Neural crest cell (in vitro differentiated cells): ENCODE data around the gene POU2F1. TPM values are rescaled to one million over a fixed set of nuclear protein-coding genes. Genes with fewer than 3 reads are reported as not detected.

Source experiments
- DNase-seq: peaks from one replicate; pipeline ENCODE4 v3.0.0; 2021; ENCODE audit warnings: low read depth, mixed read lengths, low spot score
- H3K27ac Mint-ChIP-seq: one replicate; pipeline ENCODE4 v1.8.0; 2021; ENCODE audit warnings: mild to moderate bottlenecking, mixed read lengths; ENCODE audit not compliant: unreplicated experiment
- H3K27me3 Mint-ChIP-seq: 2 replicates; pipeline ENCODE4 v1.8.0; 2021; ENCODE audit warnings: low read depth, mild to moderate bottlenecking, mixed read lengths
- H3K36me3 Mint-ChIP-seq: 2 replicates; pipeline ENCODE4 v1.8.0; 2021; ENCODE audit warnings: low read depth, mild to moderate bottlenecking, mixed read lengths
- H3K4me1 Mint-ChIP-seq: 2 replicates; pipeline ENCODE4 v1.8.0; 2021; ENCODE audit warnings: mixed read lengths
- H3K4me3 Mint-ChIP-seq: one replicate; pipeline ENCODE4 v1.8.0; 2021; ENCODE audit warnings: mild to moderate bottlenecking, mixed read lengths
- H3K9me3 Mint-ChIP-seq: 2 replicates; pipeline ENCODE4 v1.8.0; 2021; ENCODE audit warnings: mixed read lengths
- total RNA-seq: library from RNA; stranded (reverse); gene quantifications from 2 replicates; pipeline ENCODE4 v1.2.1, GENCODE V29; 2021
- TF ChIP-seq, protein P1 (sequence below): fragments of 200-600 bp; sonication (generic); conservative IDR thresholded peaks from 2 replicates; pipeline ENCODE4 v1.5.0; 2021; ENCODE audit warnings: antibody characterized with exemption, mild to moderate bottlenecking

Gene POU2F1
- total RNA-seq, 1 donor from 2014 or later = 40.1 TPM

DNA sequence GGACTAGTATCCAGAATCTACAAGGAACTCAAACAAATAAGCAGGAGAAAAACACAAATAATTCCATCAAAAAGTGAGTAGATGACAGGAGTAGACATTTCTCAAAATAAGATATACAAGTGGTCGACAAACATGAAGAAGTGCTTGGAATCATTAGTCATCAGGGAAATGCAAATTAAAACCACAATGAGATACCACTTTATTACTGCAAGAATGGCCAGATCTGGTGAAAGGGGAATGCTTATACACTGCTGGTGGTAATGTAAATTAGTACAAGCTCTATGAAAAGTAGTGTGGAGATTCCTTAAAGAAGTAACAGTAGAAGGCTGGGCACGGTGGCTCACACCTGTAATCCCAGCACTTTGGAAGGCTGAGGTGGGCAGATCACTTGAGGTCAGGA lies 73.8 kb downstream of the POU2F1 start:
- Mint-ChIP-seq H3K4me3 (no peak overlapping the region), H3K9me3 (peaks cover 8% of the 10 kb centered on the region), H3K27ac (no peak overlapping the region), H3K27me3 (no peaks in the 10 kb centered on the region), H3K4me1 (peaks cover 28% of the 10 kb centered on the region), H3K36me3 (peaks cover 7% of the 10 kb centered on the region)
- DNase-seq = no peak
- TF ChIP-seq, protein P1, sequence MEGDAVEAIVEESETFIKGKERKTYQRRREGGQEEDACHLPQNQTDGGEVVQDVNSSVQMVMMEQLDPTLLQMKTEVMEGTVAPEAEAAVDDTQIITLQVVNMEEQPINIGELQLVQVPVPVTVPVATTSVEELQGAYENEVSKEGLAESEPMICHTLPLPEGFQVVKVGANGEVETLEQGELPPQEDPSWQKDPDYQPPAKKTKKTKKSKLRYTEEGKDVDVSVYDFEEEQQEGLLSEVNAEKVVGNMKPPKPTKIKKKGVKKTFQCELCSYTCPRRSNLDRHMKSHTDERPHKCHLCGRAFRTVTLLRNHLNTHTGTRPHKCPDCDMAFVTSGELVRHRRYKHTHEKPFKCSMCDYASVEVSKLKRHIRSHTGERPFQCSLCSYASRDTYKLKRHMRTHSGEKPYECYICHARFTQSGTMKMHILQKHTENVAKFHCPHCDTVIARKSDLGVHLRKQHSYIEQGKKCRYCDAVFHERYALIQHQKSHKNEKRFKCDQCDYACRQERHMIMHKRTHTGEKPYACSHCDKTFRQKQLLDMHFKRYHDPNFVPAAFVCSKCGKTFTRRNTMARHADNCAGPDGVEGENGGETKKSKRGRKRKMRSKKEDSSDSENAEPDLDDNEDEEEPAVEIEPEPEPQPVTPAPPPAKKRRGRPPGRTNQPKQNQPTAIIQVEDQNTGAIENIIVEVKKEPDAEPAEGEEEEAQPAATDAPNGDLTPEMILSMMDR = no peak

GRCh38 chr1:167297222-167298214 lies 76.8 kb downstream of the POU2F1 start:
- no peak overlapping the region for H3K27ac Mint-ChIP-seq
- no peak for DNase-seq
- peaks cover 7% of the 10 kb centered on the region for H3K36me3 Mint-ChIP-seq
- no peaks in the 10 kb centered on the region for H3K27me3 Mint-ChIP-seq
- no peak overlapping the region for H3K4me3 Mint-ChIP-seq
- TF ChIP-seq, protein P1 = no peak
- peaks cover 34% of the 10 kb centered on the region for H3K4me1 Mint-ChIP-seq
- H3K9me3 Mint-ChIP-seq = peaks cover 8% of the 10 kb centered on the region

GRCh38 chr1:167298325-167298724 lies 77.6 kb downstream of the POU2F1 start:
- Mint-ChIP-seq H3K4me1 (peaks cover 34% of the 10 kb centered on the region), H3K27ac (no peak overlapping the region), H3K27me3 (no peaks in the 10 kb centered on the region), H3K36me3 (peaks cover 2% of the 10 kb centered on the region), H3K9me3 (peaks cover 5% of the 10 kb centered on the region), H3K4me3 (no peak overlapping the region)
- TF ChIP-seq, protein P1 = no peak
- DNase-seq = no peak

- TF ChIP-seq, protein P1 = no peak
- peaks cover 23% of the 10 kb centered on the region for H3K4me1 Mint-ChIP-seq
- no peak for DNase-seq
- no peak overlapping the region for H3K4me3 Mint-ChIP-seq
- H3K9me3 Mint-ChIP-seq = peaks cover 2% of the 10 kb centered on the region
- no peaks in the 10 kb centered on the region for H3K27me3 Mint-ChIP-seq
- H3K27ac Mint-ChIP-seq = no peak overlapping the region
- no peaks in the 10 kb centered on the region for H3K36me3 Mint-ChIP-seq
Observed at GRCh38 chr1:167301355-167301754, 80.7 kb downstream of the POU2F1 start.

DNA sequence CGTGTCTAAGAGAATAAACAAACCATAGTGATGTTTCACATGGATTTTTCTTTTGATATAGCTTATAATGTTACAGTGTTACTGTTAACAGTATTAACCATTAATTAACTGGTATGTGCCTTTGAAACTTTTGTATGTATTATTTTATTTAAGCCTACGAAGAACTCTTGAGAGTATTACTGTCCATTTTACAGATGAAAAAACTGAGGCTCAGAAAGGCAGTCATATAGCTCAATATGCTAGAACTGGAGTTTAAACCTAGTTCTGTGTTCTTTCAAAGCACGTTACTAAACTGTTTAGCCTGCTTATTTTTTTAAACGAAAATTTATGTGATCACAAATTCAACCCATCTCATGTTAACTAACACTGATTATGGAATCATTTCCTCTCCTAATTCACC lies 83.5 kb downstream of the POU2F1 start:
- Mint-ChIP-seq H3K27me3 (no peaks in the 10 kb centered on the region), H3K27ac (no peak overlapping the region), H3K4me3 (no peak overlapping the region), H3K4me1 (peaks cover 9% of the 10 kb centered on the region), H3K36me3 (peaks cover 2% of the 10 kb centered on the region), H3K9me3 (peaks cover 2% of the 10 kb centered on the region)
- TF ChIP-seq, protein P1 = no peak
- no peak for DNase-seq
